Activated CD4-positive, alpha-beta T cell treated with anti-CD3 and anti-CD28 coated beads, Interleukin-2, amount 50 U/mL, for 48 hours (primary cell): ENCODE measurements around the gene MYO3B.
"Not testable (repeated sequence)": the region's sequence is repeated elsewhere in the genome, so short reads cannot be mapped to it uniquely, and the experiment has no call there.

Experiments
- DNase-seq, 2 experiments: peaks; one replicate each; pipeline ENCODE4 v3.0.0-alpha.2; 2020

Gene MYO3B

DNA sequence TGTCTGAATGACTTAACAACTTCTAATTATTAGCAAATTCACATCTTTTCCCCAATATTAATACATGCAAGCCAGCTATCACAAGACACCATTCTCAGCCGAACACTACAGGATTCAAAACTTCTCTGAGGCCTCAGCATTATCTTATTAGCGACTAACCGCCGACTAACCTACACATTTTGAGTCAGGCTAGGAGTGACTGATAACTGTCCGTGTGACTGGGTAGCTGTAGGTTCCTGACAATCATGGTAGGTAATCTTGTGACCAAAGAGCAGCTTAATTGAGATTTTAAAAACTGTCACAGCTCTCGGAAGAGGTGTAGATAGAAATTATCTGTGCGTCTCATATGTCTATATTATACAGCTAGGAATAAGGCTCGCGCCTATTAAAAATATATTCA lies 493.1 kb downstream of the MYO3B start:
- no peak for DNase-seq

DNA sequence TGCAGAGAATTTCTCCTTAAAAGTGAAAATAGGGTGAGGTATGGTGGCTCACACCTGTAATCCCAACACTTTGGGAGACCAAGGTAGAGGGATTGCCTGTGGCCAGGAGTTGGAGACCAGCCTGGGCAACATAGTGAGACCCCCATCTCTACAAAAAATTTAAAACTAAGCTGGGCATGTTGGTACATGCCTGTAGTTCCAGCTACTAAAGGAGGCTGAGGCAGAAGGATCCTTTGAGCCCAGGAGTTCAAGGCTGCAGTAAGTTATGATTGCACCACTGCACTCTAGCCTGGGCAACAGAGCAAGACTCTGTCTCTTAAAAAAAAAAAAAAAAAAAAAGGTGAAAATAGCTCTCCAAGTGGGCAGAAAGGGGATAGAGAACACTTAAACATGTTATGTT lies 496.3 kb downstream of the MYO3B start:
- not testable (repeated sequence) for DNase-seq

DNA sequence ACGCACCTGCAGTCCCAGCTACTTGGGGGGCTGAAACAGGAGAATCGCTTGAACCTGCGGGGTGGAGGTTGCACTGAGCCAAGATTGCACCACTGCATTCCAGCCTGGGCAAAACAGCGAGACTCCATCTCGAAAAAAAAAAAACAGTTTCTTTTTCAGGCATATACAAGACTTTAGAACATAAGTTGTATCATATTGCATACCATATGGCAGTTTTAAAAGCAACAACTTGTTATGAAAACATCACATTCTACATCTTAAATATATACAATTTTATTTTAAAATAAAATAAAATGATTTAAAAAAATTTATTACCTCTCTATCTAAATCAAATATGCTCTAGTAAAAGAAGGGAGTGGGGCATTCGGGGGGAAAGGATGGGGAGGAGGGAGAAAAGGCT lies 497.8 kb downstream of the MYO3B start:
- DNase-seq: no peak

DNA sequence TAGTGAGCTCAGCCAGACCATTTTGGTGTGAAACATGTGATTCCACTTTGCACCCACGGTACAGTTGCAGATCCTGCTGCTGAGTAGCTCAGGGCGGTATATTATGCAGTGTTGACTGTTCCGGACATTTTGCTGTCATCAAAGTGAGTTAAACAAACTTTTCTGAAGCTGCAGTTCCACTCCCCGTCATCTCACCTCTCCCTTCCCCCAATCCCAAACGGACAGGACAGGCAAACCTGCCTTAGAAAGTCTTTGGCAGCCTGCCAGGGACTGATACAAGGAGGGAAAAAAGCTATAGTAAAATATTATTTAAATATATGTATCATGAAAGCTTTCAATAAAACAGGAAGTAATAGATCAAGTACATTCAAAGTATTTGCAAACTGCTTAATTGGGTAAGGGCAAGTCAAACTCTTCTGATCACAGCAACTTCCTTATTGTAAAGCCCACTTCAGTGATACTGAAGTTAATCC lies 501.7 kb downstream of the MYO3B start:
- no peak for DNase-seq

DNA sequence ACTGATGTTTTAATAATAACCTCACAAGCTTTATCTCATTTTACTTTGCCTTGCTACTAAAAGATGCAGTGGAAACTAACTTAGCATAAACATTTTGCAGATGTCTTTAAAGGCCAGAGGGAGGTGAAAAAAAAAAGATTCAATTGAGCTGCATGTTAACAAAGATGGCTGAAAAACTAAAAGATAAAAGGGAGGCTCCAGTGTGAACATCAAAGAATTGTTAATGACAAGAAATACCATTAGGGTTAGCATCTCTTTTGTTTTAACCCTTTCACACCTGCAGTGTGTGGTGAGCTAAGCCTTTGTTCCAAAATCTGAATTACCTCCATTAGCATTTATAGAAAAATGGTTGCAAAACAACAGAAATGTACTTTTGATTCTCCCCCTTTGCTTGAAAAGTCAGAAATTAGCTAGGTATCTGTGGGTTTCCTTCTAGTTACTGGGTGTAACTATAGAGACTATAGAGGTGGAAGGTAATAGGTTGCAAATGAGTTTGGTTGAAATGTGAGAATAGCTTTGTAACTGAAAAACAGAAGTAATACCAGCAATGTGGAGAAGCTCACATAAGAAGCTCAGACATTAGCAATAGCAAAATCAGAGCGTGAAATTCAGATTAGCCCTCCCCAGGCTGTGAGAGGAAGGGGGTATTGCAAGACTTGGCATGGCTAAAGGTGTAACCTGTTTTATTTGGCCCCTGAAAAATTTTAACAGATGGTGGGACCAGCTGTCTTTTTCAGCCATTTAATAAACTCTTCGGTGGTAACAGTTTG lies 502.4 kb downstream of the MYO3B start:
- DNase-seq: no peak

DNA sequence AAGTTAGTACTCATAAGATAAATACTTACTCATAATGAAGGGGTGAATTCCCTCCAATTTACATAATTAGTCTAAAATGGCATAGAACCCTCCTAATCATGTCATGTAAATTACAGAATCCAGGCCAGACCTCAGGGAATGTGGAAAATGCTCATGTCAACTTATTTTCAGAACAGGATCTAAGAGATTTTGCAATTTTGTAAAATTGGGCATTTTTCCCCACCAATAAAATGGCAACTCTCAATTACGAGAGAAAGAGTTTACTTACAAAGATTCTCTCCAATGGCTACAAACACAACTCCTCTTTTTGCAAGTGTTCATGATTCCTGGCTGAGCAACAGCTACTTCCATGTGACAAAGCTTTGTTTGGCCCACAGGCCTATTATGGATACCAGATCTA lies 503.4 kb downstream of the MYO3B start:
- DNase-seq: no peak

DNA sequence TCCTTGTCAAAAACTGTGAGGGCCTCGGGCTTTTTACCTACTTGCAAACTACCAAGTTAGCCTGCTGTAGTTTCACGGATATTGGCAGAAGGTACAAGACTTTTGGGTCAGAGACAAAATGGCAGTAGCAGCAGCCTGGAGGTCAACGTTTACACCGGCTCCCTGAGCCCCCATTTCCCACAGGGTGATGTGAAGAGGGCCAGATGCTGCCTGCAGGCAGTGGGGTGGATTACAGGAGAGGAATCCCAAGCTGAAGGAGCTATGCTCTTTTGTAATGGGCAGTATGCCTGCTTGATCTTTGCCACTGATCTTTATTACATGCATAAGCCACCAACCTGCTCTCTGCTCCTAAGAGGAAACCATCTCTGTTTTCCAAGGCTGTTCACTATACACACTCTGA lies 507.6 kb downstream of the MYO3B start:
- no peak for DNase-seq

DNA sequence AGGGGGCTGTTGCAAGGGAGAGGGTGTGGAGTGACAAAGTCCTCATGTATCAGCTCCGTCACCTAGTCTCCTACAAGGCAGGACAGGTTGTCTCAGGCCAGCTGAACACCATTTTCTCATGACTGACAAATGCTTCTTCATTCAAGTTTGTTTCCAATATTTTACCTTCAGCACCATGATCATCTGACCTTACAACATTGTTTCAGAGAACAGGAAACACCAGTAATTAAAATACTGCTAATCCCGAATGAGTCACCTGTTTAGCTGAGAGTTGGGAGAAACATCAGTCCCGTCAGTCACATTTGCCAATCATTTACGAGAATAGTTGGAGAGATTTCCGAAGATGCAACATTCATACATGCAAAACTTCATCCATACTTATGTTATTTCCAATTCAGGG lies 511.5 kb downstream of the MYO3B start:
- DNase-seq: no peak

DNA sequence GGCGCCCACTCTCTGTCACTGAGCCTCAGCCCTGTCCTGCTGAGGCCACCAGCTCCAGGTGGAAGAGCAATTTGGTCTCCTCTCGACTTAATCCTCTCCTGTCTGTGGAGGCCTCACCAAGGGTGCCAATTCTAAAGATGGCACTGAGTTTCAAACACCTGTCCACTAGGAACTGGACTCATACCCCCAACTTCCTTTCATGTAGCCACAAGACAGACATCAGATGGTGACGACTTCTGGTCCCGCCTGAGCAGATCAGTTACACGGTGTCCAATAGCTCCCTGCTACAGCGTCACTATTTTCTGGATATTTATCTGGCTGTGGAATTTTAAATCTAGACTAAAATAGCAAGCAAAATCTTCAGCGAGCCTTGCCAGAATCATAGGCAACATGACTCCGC lies 512.7 kb downstream of the MYO3B start:
- no peak for DNase-seq

DNA sequence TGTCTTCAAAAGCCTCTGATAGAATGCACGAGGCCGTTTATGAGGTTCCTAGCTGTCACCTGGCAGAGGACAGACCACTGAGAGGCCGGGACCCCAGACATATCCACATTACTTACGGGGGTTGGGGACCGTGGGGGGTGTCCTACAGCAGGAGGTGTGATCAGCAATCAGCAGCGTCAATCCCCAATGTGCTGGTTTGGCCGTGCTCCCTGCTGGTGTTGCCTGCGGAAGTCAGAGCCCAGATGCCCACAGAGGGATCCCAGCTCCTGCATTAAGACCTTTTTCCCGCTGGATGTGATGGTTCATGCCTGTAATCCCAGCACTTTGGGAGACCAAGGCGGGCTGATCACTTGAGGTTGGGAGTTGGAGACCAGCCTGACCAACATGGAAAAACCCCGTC lies 516.4 kb downstream of the MYO3B start:
- DNase-seq: no peak

DNA sequence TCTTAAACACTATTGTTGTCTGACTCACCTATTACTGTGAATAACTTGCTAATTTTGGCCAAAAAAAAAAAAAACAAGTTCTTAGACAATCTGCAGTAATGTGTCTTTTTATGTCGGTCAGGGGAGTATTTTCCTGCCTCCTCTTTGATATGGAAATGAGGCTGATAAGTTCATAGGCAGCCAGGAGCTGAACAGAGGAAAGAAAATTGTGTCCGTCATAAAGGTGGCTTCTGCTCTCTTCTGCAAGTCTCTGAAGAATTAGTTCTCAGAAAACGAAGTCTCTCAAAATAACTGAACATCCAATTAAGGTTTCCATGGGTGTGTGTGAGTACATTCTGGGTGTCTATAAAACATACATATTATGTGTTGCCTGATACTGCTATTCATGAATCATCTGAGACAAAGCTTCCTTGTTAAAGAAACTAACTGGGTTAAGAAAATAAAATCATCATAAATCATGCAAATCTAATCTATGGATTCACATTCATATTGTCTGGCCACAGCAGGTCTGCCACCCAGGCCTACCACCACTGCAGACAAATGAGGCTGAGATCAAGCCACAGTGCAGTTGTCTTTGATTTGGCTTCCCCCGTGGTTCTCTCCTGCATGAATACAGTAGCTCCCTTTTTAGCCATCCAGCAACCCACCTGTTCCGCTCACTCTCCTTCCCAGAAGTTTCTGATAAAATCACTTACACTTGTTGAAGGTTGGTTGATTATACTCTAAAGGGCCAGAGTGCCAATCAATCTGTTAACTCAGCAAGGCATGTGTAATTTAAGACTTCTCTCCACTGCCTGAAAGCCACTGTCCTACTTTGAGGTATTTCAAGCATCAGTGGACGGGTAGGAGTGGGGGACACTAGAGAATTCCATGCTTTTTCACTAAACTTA lies 517.8 kb downstream of the MYO3B start:
- no peak for DNase-seq

DNA sequence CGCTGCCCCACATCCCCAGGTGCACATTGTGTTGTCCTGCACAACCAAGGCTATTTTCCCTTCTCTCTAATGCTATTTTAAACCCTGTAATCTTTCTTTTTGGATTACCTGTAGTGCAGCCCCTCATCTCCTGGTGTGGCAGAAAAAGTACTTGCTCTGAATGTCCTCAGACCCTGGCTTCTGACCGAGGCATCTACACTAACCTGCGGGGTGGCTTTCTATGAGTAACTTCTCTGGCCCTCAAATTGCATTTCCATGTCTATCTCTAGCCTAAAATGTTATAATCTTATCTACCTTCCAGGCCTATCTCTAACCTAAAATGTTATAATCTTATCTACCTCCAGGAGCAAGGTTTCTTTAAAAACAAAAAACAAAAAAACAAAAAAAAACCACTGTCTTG lies 519.0 kb downstream of the MYO3B start:
- DNase-seq: no peak

DNA sequence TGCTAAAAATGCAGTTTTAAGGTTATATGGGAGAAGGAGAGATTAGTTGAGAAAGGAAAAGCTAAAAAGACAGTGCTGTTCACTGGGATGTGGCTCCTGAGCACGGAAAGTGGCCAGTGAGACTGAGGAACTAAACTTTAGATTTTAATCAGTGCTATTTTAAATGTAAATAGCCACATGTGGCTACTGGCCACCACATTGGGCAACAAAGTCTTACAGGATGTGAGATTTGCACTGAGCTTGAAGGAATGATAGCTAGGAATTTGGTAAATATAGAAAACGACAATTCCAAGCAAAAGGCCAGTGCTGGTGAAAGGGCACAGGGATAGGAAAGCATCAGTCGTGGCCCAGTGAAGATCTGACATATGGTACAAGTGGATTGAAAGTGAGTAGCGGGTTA lies 523.1 kb downstream of the MYO3B start:
- DNase-seq: no peak

DNA sequence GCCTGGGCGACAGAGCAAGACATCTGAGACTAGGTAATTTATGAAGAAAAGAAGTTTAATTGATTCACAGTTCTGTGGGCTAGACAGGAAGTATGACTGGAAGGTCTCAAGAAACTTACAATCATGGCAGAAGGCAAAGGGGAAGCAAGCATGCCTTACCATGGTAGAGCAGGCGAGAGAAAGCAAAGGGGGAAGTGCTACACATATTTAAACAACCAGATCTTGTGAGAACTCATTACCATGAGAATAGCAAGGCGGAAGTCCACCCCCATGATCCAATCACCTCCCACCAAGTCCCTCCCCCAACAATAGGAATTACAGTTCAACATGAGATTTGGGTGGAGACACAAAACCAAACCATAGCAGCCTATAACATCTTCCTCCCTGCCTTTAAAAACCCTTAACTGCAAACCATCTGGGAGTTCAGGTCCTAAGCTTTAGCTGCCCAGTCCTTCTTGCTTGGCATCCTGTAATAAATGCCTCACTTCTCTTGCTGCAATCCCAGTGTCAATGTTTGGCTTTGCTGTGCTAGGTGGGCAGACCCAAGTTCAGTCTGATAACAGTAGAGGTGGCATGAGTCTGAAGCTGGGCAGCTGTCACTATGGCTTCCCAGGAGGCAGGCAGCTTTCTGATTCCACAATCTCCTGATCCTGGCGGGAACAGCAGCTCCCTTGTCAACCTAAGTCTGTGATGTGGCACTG lies 526.0 kb downstream of the MYO3B start:
- no peak for DNase-seq
